ENCODE measurements around the gene PCSK5. TPM values are rescaled to one million over a fixed set of nuclear protein-coding genes. Genes with fewer than 3 reads are reported as not detected.

The PCSK5 gene
- total and polyA plus RNA-seq, 2 donors (not counting 3 experiments of a cell fraction or from before 2014, with no cell fraction given): 2.6 to 4.8 TPM

DNA sequence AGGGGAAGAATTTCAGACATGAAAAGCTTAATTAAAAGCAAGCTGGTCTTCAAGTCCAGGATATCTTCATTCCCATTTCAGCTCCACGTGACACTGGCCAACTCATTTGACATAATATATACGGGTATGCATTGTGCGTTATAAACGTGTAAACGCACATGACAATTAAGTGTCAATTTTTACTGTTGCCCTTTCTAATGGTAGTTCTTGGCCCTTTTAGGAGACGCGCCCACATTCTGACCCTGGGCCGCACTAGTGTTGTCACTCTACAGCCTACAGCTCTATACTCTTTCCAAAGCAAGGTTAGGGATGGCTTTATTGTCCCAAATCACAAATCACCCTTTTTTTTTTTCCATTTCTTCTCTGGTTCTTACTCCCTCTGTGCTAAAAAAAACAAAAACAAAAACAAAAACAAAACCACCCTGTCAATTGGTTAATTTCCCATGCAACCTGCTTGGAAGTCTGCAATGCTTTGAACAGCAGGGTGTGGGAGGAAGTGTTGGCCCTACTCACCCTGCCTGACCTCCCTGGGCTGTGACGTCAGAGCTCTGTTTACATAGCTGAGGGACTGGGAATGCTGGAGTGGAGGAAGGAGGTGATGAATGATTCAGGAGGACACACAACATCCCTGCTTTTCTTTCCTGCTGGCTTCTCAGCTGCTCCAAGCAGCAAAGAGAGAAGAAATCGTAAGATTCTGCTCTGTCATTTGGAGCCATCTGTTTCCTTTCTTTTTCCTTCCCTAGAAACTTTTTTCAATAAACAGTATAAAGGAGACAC is 484.5 kb downstream of the PCSK5 start:
- CTCF ChIA-PET: interaction anchor here (0.6 to 2.7 kb wide), 4 partner anchors 9 to 54 kb away, joined by 3 to 9 read pairs (median 5); partner anchors contain the start of gene RFK
- peaks cover 20% of the 10 kb centered on the region for H3K4me1 ChIP-seq (ENCODE audit: control insufficient read depth, extremely low read depth, insufficient read depth, low read length)

More for the DNA sequence above, 484.5 kb downstream of the PCSK5 start:
- Histone ChIP-seq H3K27me3 (ENCODE audit: control insufficient read depth in 2 of 2, insufficient read depth in 2 of 2, low read length in 2 of 2) (no peaks in the 10 kb centered on the region), H2AFZ (ENCODE audit: low read depth, low read length) (no peak overlapping the region), H3K9me1 (replicated peaks; ENCODE audit: control insufficient read depth, extremely low read depth, insufficient read depth, low read length) (no peaks in the 10 kb centered on the region), H3K9me3 (replicated peaks; ENCODE audit: control insufficient read depth, insufficient read depth, low read length) (no peaks in the 10 kb centered on the region), H3K4me2 (ENCODE audit: insufficient read depth, low read length) (peak overlapping the region; percentile 52), H3K36me3 (ENCODE audit: control insufficient read depth in 2 of 2, extremely low read depth in 1 of 2, insufficient read depth in 2 of 2, low read length in 2 of 2) (no peaks in the 10 kb centered on the region), H3K9ac (replicated peaks; ENCODE audit: extremely low read depth, insufficient read depth, low read length) (peak overlapping the region; percentile 32), H4K20me1 (replicated peaks; ENCODE audit: control insufficient read depth, extremely low read depth, insufficient read depth, low read length) (no peaks in the 10 kb centered on the region), H3K79me2 (ENCODE audit: control insufficient read depth, insufficient read depth, low read length) (no peaks in the 10 kb centered on the region), H3K27ac (ENCODE audit: insufficient read depth, low read depth, low read length) (peak overlapping the region; percentile 73), H3K4me3 (replicated peaks in 1 of 3; ENCODE audit: insufficient read depth in 1 of 3, low read depth in 1 of 3, low read length in 3 of 3) (no peak overlapping the region)
- POLR2A ChIA-PET: interaction anchor here (1.5 kb wide), 1 partner anchor 19 kb away, joined by 4 read pairs; the partner anchor contains the start of gene RFK
- TF ChIP-seq GATA2 (IDR thresholded peaks at IDR 0.05; ENCODE audit: insufficient read depth, insufficient read length, low read depth, low read length) (peak; percentile 59), FOS (IDR thresholded peaks at IDR 0.05; ENCODE audit: borderline replicate concordance, insufficient read depth, low read length) (peak; percentile 87), POLR2A (IDR thresholded peaks at IDR 0.05; ENCODE audit: low read depth, low read length) (no peak), JUN (IDR thresholded peaks at IDR 0.05; ENCODE audit: borderline replicate concordance, insufficient read depth, insufficient read length, low read depth) (peak; percentile 60), EZH2 (IDR thresholded peaks at IDR 0.05; ENCODE audit: borderline replicate concordance, low read depth, low read length, severe bottlenecking) (no peak), MYC (IDR thresholded peaks at IDR 0.05; ENCODE audit: low read depth, low read length) (no peak), POLR2AphosphoS5 (IDR thresholded peaks at IDR 0.05; ENCODE audit: insufficient read depth, low read depth, low read length) (peak; percentile 67)
- TF ChIP-seq, protein P1, sequence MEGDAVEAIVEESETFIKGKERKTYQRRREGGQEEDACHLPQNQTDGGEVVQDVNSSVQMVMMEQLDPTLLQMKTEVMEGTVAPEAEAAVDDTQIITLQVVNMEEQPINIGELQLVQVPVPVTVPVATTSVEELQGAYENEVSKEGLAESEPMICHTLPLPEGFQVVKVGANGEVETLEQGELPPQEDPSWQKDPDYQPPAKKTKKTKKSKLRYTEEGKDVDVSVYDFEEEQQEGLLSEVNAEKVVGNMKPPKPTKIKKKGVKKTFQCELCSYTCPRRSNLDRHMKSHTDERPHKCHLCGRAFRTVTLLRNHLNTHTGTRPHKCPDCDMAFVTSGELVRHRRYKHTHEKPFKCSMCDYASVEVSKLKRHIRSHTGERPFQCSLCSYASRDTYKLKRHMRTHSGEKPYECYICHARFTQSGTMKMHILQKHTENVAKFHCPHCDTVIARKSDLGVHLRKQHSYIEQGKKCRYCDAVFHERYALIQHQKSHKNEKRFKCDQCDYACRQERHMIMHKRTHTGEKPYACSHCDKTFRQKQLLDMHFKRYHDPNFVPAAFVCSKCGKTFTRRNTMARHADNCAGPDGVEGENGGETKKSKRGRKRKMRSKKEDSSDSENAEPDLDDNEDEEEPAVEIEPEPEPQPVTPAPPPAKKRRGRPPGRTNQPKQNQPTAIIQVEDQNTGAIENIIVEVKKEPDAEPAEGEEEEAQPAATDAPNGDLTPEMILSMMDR (IDR thresholded peaks at IDR 0.05; ENCODE audit: extremely low read depth in 1 of 2, insufficient read depth in 1 of 2, low read depth in 1 of 2, low read length in 2 of 2): no peak
- TF ChIP-seq, protein P2, sequence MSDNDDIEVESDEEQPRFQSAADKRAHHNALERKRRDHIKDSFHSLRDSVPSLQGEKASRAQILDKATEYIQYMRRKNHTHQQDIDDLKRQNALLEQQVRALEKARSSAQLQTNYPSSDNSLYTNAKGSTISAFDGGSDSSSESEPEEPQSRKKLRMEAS (IDR thresholded peaks at IDR 0.05; ENCODE audit: insufficient read depth, insufficient read length): no peak
- dilution Hi-C loops (cut with MboI; ENCODE audit: extremely low pct_ligation_motif_present, low sequenced_read_pairs) (no loop called here), intact Hi-C loops (cut with micrococcal nuclease) (loop anchor here (1.0 to 10.0 kb wide), 5 partner anchors 19 to 485 kb away; partner anchors contain the start of genes PCSK5 and RFK)
- FAIRE-seq (peak; percentile 92), DNase-seq (ENCODE audit: low read depth, low spot score) (peak; percentile 96)
- BruUV-seq (replicated peaks): no TSS peak
